ENCODE data around the gene IL17C. TPM values are rescaled to one million over a fixed set of nuclear protein-coding genes. Genes with fewer than 3 reads are reported as not detected.

The IL17C gene
- total and polyA plus RNA-seq, 10 of the 15 experiments (the other 5 are each of a cell fraction or from before 2014, with no cell fraction given) = not detected

DNA sequence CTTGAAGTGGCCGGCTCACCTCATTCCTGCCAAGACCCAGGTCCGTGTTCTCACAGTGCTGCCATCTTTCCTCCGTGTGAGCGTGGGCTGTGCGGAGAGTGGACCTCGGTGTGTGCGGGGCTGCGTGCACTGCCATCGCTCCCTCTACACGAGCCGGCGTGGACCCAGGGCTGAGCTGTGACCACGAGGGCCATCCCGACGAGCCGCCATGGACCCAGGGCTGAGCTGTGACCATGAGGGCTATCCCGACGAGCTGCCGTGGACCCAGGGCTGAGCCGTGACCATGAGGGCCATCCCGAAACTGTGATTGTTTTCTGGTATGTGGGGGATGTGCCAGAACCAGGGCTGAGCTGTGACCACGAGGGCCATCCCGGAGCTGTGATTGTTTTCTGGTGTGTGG lies 33.4 kb downstream of the IL17C start:
- H4K20me1 ChIP-seq (ENCODE audit: control insufficient read depth, insufficient read depth) = no peaks in the 10 kb centered on the region
- no peaks in the 10 kb centered on the region for H3K36me3 ChIP-seq (ENCODE audit: control insufficient read depth in 2 of 2, insufficient read depth in 2 of 2, low read length in 1 of 2)

DNA sequence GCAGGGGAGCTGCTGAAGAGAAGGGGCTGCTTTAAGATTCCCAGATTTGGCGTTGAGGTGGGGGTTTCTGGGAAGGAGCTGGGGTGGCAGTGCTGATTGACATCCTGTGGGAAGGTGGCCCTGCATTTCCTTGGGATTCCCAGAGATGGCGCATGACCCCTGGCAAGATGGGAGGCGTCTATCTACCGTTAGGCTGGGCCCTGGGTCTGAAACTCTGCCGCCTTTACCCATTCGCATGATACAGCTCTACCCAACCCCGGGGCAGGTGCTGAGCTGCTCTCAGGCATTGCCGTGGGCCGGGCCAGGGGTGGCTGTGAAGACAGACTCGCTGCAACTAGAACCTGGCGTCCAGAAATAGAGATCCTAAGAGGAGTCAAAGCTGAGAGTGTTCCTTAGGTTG lies 34.4 kb downstream of the IL17C start:
- DNase-seq (ENCODE audit: low read depth, low spot score) (no peak), ATAC-seq (no peak), FAIRE-seq (no peak)
- ChIA-PET POLR2A (interaction anchor here (0.6 kb wide), 1 partner anchor 29 kb away, joined by 5 read pairs; no protein-coding TSS in a partner anchor), CTCF (interaction anchor here (0.7 kb wide), 1 partner anchor 9 kb away, joined by 3 read pairs; no protein-coding TSS in a partner anchor), SMC1A (ENCODE audit: uncharacterized antibody, unreplicated experiment) (no interaction called here), RAD21 (ENCODE audit: unreplicated experiment) (no interaction called here)
- no peaks in the 10 kb centered on the region for H3K9me3 ChIP-seq (replicated peaks; ENCODE audit: control insufficient read depth, insufficient read depth, low read length)
- in situ Hi-C loops (cut with MboI) = no loop called here
- H3K4me2 ChIP-seq (ENCODE audit: control insufficient read depth, insufficient read depth) = no peak overlapping the region
- H3K27me3 ChIP-seq (replicated peaks in 1 of 2; ENCODE audit: control insufficient read depth in 2 of 2, insufficient read depth in 2 of 2, low read length in 1 of 2) = no peaks in the 10 kb centered on the region
- no peak overlapping the region for H3K4me3 ChIP-seq
- no peaks in the 10 kb centered on the region for H4K20me1 ChIP-seq (ENCODE audit: control insufficient read depth, insufficient read depth)
- no peak overlapping the region for H3K27ac ChIP-seq (ENCODE audit: control insufficient read depth, insufficient read depth)
- H2AFZ ChIP-seq (ENCODE audit: control insufficient read depth, low read depth, low read length) = no peak overlapping the region
- no TSS peak for BruUV-seq (replicated peaks)
- TF ChIP-seq, protein P1, sequence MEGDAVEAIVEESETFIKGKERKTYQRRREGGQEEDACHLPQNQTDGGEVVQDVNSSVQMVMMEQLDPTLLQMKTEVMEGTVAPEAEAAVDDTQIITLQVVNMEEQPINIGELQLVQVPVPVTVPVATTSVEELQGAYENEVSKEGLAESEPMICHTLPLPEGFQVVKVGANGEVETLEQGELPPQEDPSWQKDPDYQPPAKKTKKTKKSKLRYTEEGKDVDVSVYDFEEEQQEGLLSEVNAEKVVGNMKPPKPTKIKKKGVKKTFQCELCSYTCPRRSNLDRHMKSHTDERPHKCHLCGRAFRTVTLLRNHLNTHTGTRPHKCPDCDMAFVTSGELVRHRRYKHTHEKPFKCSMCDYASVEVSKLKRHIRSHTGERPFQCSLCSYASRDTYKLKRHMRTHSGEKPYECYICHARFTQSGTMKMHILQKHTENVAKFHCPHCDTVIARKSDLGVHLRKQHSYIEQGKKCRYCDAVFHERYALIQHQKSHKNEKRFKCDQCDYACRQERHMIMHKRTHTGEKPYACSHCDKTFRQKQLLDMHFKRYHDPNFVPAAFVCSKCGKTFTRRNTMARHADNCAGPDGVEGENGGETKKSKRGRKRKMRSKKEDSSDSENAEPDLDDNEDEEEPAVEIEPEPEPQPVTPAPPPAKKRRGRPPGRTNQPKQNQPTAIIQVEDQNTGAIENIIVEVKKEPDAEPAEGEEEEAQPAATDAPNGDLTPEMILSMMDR (IDR thresholded peaks at IDR 0.05 in 2 of 3, conservative IDR thresholded peaks at IDR 0.05 in 1 of 3; ENCODE audit: control insufficient read depth in 2 of 3, extremely low read depth in 1 of 3, insufficient read depth in 1 of 3, low read depth in 3 of 3, low read length in 3 of 3) = peak; percentile 12 to 20 (median 15); a peak in 2 of 6 replicates
- TF ChIP-seq PBX3 (IDR thresholded peaks at IDR 0.05; ENCODE audit: insufficient replicate concordance, low read depth, low read length) (no peak), TCF3 (IDR thresholded peaks at IDR 0.05; ENCODE audit: borderline replicate concordance, insufficient read depth, low read depth, low read length) (no peak)
- H3K4me1 ChIP-seq (ENCODE audit: control insufficient read depth, insufficient read depth, low read length) = no peaks in the 10 kb centered on the region; the same call in 1 of the 2 replicates
- WGBS (ENCODE audit: insufficient coverage, insufficient replicate concordance, low lambda C conversion rate, missing lambda C conversion rate) = 97% methylated on average over 11 of the region's 11 CpGs
- no peaks in the 10 kb centered on the region for H3K36me3 ChIP-seq (ENCODE audit: control insufficient read depth in 2 of 2, insufficient read depth in 2 of 2, low read length in 1 of 2)
- no peak overlapping the region for H3K9ac ChIP-seq (ENCODE audit: control insufficient read depth, insufficient read depth, low read length)
- intact Hi-C loops (cut with micrococcal nuclease; ENCODE audit: unreplicated experiment) = no loop called here
- no peaks in the 10 kb centered on the region for H3K79me2 ChIP-seq (ENCODE audit: control insufficient read depth, insufficient read depth, low read length)

More for the DNA sequence above, 33.4 kb downstream of the IL17C start:
- no peak overlapping the region for H3K9ac ChIP-seq (ENCODE audit: control insufficient read depth, insufficient read depth, low read length)
- ATAC-seq (no peak), FAIRE-seq (no peak), DNase-seq (ENCODE audit: low read depth, low spot score) (no peak)
- no peak overlapping the region for H3K27ac ChIP-seq (ENCODE audit: control insufficient read depth, insufficient read depth)
- ChIA-PET SMC1A (ENCODE audit: uncharacterized antibody, unreplicated experiment) (interaction anchor here (1.4 kb wide), 1 partner anchor 9 kb away, joined by 4 read pairs; no protein-coding TSS in a partner anchor), POLR2A (interaction anchor here (0.6 kb wide), 1 partner anchor 121 kb away, joined by 8 read pairs; no protein-coding TSS in a partner anchor), CTCF (interaction anchor here (3.6 kb wide), 1 partner anchor 9 kb away, joined by 23 read pairs; no protein-coding TSS in a partner anchor), RAD21 (ENCODE audit: unreplicated experiment) (no interaction called here)
- H3K79me2 ChIP-seq (ENCODE audit: control insufficient read depth, insufficient read depth, low read length) = no peaks in the 10 kb centered on the region
- no TSS peak for BruUV-seq (replicated peaks)
- intact Hi-C loops (cut with micrococcal nuclease; ENCODE audit: unreplicated experiment) (no loop called here), in situ Hi-C loops (cut with MboI) (no loop called here)
- no peaks in the 10 kb centered on the region; the same call in 1 of the 2 replicates for H3K4me1 ChIP-seq (ENCODE audit: control insufficient read depth, insufficient read depth, low read length)
- no peaks in the 10 kb centered on the region for H3K9me3 ChIP-seq (replicated peaks; ENCODE audit: control insufficient read depth, insufficient read depth, low read length)
- 95% methylated on average over 23 of the region's 23 CpGs for WGBS (ENCODE audit: insufficient coverage, insufficient replicate concordance, low lambda C conversion rate, missing lambda C conversion rate)
- H3K4me3 ChIP-seq = no peak overlapping the region
- no peaks in the 10 kb centered on the region for H3K27me3 ChIP-seq (replicated peaks in 1 of 2; ENCODE audit: control insufficient read depth in 2 of 2, insufficient read depth in 2 of 2, low read length in 1 of 2)
- no peak overlapping the region for H3K4me2 ChIP-seq (ENCODE audit: control insufficient read depth, insufficient read depth)
- H2AFZ ChIP-seq (ENCODE audit: control insufficient read depth, low read depth, low read length) = no peak overlapping the region
- TF ChIP-seq KDM1A (IDR thresholded peaks at IDR 0.05; ENCODE audit: borderline replicate concordance) (no peak), MAX (IDR thresholded peaks at IDR 0.05; ENCODE audit: low read depth, low read length) (no peak), IKZF1 (conservative IDR thresholded peaks at IDR 0.05) (no peak)
- TF ChIP-seq, protein P2, sequence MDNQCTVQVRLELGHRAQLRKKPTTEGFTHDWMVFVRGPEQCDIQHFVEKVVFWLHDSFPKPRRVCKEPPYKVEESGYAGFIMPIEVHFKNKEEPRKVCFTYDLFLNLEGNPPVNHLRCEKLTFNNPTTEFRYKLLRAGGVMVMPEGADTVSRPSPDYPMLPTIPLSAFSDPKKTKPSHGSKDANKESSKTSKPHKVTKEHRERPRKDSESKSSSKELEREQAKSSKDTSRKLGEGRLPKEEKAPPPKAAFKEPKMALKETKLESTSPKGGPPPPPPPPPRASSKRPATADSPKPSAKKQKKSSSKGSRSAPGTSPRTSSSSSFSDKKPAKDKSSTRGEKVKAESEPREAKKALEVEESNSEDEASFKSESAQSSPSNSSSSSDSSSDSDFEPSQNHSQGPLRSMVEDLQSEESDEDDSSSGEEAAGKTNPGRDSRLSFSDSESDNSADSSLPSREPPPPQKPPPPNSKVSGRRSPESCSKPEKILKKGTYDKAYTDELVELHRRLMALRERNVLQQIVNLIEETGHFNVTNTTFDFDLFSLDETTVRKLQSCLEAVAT (IDR thresholded peaks at IDR 0.05) = no peak
